HepG2 (cell line): ENCODE data around the gene BCAS3. TPM values are rescaled to one million over a fixed set of nuclear protein-coding genes. Genes with fewer than 3 reads are reported as not detected.
A peak's percentile ranks its signal among the peaks of the same experiment; 100 is the strongest.

Source experiments
- FOXA3 ChIP-seq: IDR thresholded peaks from 2 replicates; pipeline ENCODE4 v1.6.1; 2016; ENCODE audit warnings: missing genetic modification reagents, missing compliant biosample characterization
- PHF20 ChIP-seq: sonication (generic); formaldehyde crosslinking; IDR thresholded peaks from 2 replicates; pipeline ENCODE4 v1.5.0; 2020; ENCODE audit warnings: mild to moderate bottlenecking, missing genetic modification reagents
- POLR2AphosphoS2 ChIP-seq: IDR thresholded peaks from 2 replicates; pipeline ENCODE4 v1.6.1; 2011; ENCODE audit warnings: low read depth, low read length, improper control_type of control experiment
- SATB2 ChIP-seq: sonication (generic); formaldehyde crosslinking; IDR thresholded peaks from 2 replicates; pipeline ENCODE4 v1.5.0; 2020; ENCODE audit warnings: missing genetic modification reagents
- TEAD2 ChIP-seq: sonication (generic); formaldehyde crosslinking; IDR thresholded peaks from 2 replicates; pipeline ENCODE4 v1.9.0; 2021; ENCODE audit warnings: missing genetic modification reagents
- ZBTB7B ChIP-seq: sonication (generic); formaldehyde crosslinking; IDR thresholded peaks from 2 replicates; pipeline ENCODE4 v1.4.0; 2020; ENCODE audit warnings: missing genetic modification reagents
- ZNF160 ChIP-seq: sonication (generic); formaldehyde crosslinking; IDR thresholded peaks from 2 replicates; pipeline ENCODE4 v1.8.0; 2022; ENCODE audit warnings: mild to moderate bottlenecking, inconsistent platforms, missing genetic modification reagents
- ZNF225 ChIP-seq: sonication (generic); formaldehyde crosslinking; IDR thresholded peaks from 2 replicates; pipeline ENCODE4 v1.4.0; 2020; ENCODE audit warnings: mild to moderate bottlenecking, missing genetic modification reagents
- ZNF430 ChIP-seq: sonication (generic); formaldehyde crosslinking; IDR thresholded peaks from 2 replicates; pipeline ENCODE4 v1.9.0; 2021; ENCODE audit warnings: mild to moderate bottlenecking, missing genetic modification reagents
- ZNF724P ChIP-seq: sonication (generic); formaldehyde crosslinking; IDR thresholded peaks from 2 replicates; pipeline ENCODE4 v1.8.0; 2022; ENCODE audit warnings: missing genetic modification reagents, borderline replicate concordance
- ZNF749 ChIP-seq: sonication (generic); formaldehyde crosslinking; IDR thresholded peaks from 2 replicates; pipeline ENCODE4 v1.8.0; 2022; ENCODE audit warnings: mild to moderate bottlenecking, missing genetic modification reagents, moderate library complexity, borderline replicate concordance
- ZNF770 ChIP-seq: sonication (generic); formaldehyde crosslinking; IDR thresholded peaks from 2 replicates; pipeline ENCODE4 v1.5.0; 2020; ENCODE audit warnings: mild to moderate bottlenecking, missing genetic modification reagents
- ZSCAN5A ChIP-seq: sonication (generic); formaldehyde crosslinking; IDR thresholded peaks from 2 replicates; pipeline ENCODE4 v1.8.0; 2022; ENCODE audit warnings: mild to moderate bottlenecking, missing genetic modification reagents, borderline replicate concordance
- polyA plus RNA-seq, 8 experiments: library from polyadenylated mRNA; depleted of rRNA in 3 of 8; stranded (reverse) in 7 of 8; unstranded in 1 of 8; fragments of >200 nt; fragmentation: Illumina TruSeq in 4 of 8; extraction: Trizol in 4 of 8; gene quantifications; 2 replicates each; pipeline versions ENCODE4 v1.2.1 to v1.2.3, GENCODE V29; 2011 to 2016; ENCODE audit warnings: low read depth in 4 of 8, missing spikeins in 1 of 8, mixed read lengths in 1 of 8; ENCODE audit not compliant: insufficient read depth in 1 of 8
- total RNA-seq, 5 experiments: library from RNA; depleted of rRNA; stranded (reverse); fragments of >200 nt; fragmentation: Illumina TruSeq; extraction: Trizol; gene quantifications; 2 replicates each; pipeline ENCODE4 v1.2.3, GENCODE V29; 2016; ENCODE audit warnings: low read depth in 1 of 5
- TF ChIP-seq, protein P1 (sequence below), 2 experiments: IDR thresholded peaks; 2 replicates each; pipeline ENCODE4 v1.6.1; 2011 to 2012; ENCODE audit warnings: low read length in 2 of 2, borderline replicate concordance in 1 of 2, low read depth in 1 of 2, mild to moderate bottlenecking in 1 of 2, moderate library complexity in 1 of 2
- TF ChIP-seq, protein P2 (sequence below): sonication (generic); formaldehyde crosslinking; conservative IDR thresholded peaks from 2 replicates; pipeline ENCODE4 v1.4.0; 2020; ENCODE audit warnings: mild to moderate bottlenecking, missing genetic modification reagents, moderate library complexity
- TF ChIP-seq, protein P3 (sequence below): sonication (generic); formaldehyde crosslinking; IDR thresholded peaks from 2 replicates; pipeline ENCODE4 v1.8.0; 2022; ENCODE audit warnings: missing genetic modification reagents, mild to moderate bottlenecking, inconsistent platforms, borderline replicate concordance

The BCAS3 gene
- total and polyA plus RNA-seq, 2 of the 13 experiments (the other 11 are each of a cell fraction or from before 2014, with no cell fraction given): 10.7 to 11.2 TPM

DNA sequence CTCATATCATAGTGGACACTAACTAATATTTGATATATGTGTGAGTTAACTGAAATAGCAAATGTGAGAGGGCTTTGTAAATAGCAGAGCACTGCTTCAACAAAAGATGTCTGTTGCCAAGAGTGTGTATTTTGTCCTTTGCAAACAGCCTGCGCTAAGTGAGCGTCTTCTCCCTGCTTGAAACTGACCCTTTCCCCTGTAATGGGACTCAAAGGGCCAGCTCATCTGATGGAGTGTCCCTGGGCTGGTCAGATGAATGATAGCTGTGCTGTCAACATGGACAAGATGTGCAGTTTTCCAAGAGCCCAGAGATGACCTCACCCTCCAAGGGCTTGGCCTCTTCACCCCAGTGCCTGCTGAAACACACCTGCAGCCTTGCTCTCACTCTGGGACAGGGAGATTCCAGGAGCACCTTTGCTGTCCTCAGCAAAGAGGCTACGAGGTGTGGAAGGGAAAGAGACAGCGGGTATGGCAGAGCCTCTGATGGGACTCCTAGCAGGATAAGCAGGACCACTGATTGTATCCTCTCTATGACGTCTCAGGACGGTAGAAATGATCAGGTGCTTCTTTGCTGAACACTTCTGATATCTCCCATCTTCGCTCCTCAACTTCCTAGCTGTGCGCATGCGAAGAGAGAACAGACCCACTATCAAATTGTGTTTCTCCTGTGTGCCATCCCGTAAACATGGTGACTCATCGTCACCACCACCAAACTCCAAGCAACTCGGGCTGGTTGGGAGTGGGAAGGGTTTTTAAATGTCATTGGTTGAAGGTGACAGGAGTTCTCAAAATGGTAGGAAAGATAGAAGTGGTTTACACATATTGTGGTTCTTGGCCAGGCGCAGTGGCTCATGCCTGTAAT, 686.2 kb downstream of the BCAS3 start (continued):
- TF ChIP-seq ZNF724P (CRISPR knock-in tag) (no peak), FOXA3 (CRISPR knock-in tag) (peak; percentile 93), POLR2AphosphoS2 (no peak), ZNF430 (peak; percentile 78; the same call in 1 of the 2 replicates), ZSCAN5A (CRISPR knock-in tag) (0 out of 2 replicates have a peak, but pooled peaks have one; percentile 43), ZBTB7B (CRISPR knock-in tag) (peak; percentile 66), ZNF770 (CRISPR knock-in tag) (peak; percentile 43; the same call in 1 of the 2 replicates), ZNF160 (CRISPR knock-in tag) (no peak), SATB2 (CRISPR knock-in tag) (no peak), PHF20 (no peak), ZNF749 (CRISPR knock-in tag) (peak; percentile 28; the same call in 1 of the 2 replicates), ZNF225 (CRISPR knock-in tag) (no peak), TEAD2 (no peak)
- TF ChIP-seq, protein P1, sequence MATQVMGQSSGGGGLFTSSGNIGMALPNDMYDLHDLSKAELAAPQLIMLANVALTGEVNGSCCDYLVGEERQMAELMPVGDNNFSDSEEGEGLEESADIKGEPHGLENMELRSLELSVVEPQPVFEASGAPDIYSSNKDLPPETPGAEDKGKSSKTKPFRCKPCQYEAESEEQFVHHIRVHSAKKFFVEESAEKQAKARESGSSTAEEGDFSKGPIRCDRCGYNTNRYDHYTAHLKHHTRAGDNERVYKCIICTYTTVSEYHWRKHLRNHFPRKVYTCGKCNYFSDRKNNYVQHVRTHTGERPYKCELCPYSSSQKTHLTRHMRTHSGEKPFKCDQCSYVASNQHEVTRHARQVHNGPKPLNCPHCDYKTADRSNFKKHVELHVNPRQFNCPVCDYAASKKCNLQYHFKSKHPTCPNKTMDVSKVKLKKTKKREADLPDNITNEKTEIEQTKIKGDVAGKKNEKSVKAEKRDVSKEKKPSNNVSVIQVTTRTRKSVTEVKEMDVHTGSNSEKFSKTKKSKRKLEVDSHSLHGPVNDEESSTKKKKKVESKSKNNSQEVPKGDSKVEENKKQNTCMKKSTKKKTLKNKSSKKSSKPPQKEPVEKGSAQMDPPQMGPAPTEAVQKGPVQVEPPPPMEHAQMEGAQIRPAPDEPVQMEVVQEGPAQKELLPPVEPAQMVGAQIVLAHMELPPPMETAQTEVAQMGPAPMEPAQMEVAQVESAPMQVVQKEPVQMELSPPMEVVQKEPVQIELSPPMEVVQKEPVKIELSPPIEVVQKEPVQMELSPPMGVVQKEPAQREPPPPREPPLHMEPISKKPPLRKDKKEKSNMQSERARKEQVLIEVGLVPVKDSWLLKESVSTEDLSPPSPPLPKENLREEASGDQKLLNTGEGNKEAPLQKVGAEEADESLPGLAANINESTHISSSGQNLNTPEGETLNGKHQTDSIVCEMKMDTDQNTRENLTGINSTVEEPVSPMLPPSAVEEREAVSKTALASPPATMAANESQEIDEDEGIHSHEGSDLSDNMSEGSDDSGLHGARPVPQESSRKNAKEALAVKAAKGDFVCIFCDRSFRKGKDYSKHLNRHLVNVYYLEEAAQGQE (IDR thresholded peaks at IDR 0.05; ENCODE audit: borderline replicate concordance in 1 of 2, low read depth in 1 of 2, low read length in 2 of 2): no peak
- TF ChIP-seq, protein P2, sequence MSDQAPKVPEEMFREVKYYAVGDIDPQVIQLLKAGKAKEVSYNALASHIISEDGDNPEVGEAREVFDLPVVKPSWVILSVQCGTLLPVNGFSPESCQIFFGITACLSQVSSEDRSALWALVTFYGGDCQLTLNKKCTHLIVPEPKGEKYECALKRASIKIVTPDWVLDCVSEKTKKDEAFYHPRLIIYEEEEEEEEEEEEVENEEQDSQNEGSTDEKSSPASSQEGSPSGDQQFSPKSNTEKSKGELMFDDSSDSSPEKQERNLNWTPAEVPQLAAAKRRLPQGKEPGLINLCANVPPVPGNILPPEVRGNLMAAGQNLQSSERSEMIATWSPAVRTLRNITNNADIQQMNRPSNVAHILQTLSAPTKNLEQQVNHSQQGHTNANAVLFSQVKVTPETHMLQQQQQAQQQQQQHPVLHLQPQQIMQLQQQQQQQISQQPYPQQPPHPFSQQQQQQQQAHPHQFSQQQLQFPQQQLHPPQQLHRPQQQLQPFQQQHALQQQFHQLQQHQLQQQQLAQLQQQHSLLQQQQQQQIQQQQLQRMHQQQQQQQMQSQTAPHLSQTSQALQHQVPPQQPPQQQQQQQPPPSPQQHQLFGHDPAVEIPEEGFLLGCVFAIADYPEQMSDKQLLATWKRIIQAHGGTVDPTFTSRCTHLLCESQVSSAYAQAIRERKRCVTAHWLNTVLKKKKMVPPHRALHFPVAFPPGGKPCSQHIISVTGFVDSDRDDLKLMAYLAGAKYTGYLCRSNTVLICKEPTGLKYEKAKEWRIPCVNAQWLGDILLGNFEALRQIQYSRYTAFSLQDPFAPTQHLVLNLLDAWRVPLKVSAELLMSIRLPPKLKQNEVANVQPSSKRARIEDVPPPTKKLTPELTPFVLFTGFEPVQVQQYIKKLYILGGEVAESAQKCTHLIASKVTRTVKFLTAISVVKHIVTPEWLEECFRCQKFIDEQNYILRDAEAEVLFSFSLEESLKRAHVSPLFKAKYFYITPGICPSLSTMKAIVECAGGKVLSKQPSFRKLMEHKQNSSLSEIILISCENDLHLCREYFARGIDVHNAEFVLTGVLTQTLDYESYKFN (CRISPR knock-in tag): peak; percentile 92
- TF ChIP-seq, protein P3, sequence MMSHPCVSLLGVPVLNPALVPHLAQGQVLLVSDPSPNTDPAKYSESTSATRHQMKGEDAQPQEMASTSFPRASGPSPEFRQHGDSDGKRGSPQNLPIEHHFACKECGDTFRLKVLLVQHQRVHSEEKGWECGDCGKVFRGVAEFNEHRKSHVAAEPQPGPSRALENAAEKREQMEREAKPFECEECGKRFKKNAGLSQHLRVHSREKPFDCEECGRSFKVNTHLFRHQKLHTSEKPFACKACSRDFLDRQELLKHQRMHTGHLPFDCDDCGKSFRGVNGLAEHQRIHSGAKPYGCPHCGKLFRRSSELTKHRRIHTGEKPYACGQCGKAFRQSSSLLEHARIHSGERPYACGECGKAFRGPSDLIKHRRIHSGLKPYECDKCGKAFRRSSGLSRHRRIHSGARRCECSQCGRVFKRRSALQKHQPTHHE (CRISPR knock-in tag): no peak
